ENCODE results near the gene MLLT6.

MLLT6 gene

GRCh38 chr17:38676706-38677504, 28.2 kb upstream of the MLLT6 start:
- DNase-seq = peak; percentile 75

GRCh38 chr17:38677819-38678218, 27.3 kb upstream of the MLLT6 start:
- DNase-seq = no peak

- DNase-seq = no peak
Observed at GRCh38 chr17:38681096-38681495, 24.0 kb upstream of the MLLT6 start.

DNA sequence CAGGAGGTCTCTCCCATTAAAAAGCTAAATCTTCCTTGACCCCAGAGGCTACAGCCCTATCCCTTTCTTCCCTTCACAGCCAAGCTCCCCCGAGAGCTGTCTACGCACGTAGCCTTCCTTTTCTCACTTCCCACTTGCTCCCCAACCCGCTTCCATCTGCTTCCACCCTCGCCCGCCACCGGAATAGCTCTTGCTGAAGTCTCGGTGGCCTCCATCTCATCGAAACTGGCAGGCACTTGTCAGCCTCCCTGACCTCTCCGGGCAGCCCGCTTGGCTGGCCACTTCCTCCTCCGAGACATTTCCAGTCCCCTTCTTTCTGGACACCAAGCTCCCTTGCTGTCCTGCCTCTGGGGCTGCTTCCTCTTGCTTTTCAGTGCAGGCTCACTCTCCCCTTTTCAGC, 19.6 kb upstream of the MLLT6 start:
- DNase-seq = no peak

DNA sequence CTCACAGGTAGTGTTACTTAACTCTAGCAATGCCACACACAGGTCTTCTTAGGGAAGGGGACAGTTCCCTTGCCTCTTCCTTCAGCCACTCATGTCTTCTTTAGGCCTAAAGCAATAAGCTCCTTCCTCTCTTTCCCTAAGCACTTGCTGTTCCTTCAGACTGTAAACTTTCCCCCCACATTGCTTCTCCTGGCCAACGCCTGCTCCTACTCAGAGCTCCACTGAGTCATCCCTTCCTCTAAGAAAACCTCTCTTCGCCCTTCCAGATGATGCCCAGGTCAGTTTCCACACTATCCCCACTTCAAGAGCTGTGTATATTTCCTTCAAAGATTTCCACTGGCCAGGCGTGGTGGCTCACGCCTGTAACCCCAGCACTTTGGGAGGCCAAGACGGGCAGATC, 17.8 kb upstream of the MLLT6 start:
- DNase-seq = no peak

DNA sequence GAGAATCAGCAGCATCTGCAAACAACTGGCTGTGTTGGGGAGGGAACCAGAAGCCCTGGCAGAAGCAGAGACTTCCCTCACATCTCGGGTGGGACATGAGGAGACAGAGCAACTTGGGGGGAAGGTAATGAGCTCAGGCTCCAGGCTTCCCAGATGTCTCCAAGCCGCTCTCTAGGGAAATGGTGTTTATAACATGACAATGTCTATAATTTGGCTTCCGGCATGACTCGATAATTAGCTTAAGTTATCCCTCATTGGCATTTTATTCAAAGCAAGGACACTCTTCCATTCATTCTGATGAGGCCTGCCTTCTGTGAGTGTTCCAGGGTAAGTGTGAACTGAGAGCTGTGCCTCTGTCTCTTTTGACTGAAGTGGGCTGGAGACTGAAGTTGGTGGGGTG, 14.7 kb upstream of the MLLT6 start:
- DNase-seq = no peak

GRCh38 chr17:38691154-38691553, 13.9 kb upstream of the MLLT6 start:
- DNase-seq = no peak

- DNase-seq = no peak
Observed at GRCh38 chr17:38693700-38694329, 11.3 kb upstream of the MLLT6 start.

GRCh38 chr17:38697061-38697820, 7.8 kb upstream of the MLLT6 start:
- no peak for DNase-seq

DNA sequence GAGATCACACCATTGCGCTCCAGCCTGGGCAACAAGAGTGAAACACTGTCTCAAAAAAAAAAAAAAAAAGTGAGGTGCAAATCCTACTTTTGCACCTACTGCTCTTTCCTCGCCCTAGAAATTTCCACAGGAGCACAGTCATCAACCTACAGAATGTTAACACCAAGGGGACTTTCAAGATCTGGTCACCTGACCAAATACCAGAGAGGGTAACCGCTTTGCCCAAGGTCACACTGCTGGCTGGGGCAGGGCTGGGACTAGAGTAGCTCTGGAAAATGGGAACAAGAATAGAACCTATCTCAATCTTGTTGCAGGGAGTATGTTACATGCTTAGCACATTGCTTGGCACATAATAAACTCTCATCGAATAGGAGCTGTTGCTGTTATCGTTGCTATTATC, 6.3 kb upstream of the MLLT6 start:
- no peak for DNase-seq

GRCh38 chr17:38701504-38702165, 3.4 kb upstream of the MLLT6 start:
- no peak for DNase-seq

- DNase-seq = peak; percentile 86
Observed at GRCh38 chr17:38702166-38702915, 2.7 kb upstream of the MLLT6 start.

GRCh38 chr17:38702916-38703741, 1.9 kb upstream of the MLLT6 start:
- DNase-seq = no peak

- no peak for DNase-seq
Observed at GRCh38 chr17:38703742-38704605, 1.1 kb upstream of the MLLT6 start.

DNA sequence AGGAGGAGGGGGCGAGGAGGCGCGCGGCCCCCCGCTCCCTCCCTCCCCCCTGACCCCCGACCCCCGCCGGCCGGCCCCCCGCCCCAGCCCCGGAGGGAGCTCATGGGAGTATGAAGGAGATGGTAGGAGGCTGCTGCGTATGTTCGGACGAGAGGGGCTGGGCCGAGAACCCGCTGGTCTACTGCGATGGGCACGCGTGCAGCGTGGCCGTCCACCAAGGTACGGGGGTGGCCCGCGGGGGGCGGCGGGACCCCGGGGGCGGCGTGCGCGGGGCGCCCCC, 390 bp downstream of the MLLT6 start:
- no peak for DNase-seq

GRCh38 chr17:38705803-38706504, 881 bp downstream of the MLLT6 start:
- peak; percentile 15 for DNase-seq

GRCh38 chr17:38706505-38707216, 1.6 kb downstream of the MLLT6 start:
- DNase-seq = no peak

DNA sequence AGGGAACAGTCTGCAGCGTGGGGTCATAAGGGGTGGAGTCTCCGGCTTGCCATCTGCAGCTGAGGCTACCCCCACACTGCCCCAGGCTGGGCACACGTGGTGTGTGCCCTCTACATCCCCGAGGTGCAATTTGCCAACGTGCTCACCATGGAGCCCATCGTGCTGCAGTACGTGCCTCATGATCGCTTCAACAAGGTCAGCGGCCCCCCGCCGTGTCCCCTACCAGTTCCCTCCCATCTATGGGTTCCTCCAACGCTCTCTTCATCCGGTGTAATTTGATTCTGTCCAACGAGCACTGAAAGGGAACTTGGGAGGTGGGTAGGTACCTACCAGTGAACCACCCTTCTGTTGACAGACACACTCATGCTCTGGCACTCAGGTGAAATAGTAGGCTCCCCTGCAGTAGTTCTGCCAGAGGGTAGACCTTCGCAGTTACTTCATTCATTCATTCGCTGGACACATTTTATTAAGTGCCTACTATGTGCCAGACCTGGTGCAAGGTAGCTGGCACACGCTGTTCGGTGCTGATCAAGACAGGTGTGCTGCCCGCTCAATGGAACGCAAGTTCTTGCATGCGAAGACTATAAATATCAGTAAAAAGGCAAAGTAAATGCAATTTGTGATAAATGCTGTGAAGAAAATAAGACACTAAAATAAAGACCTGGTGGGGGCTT, 2.7 kb downstream of the MLLT6 start:
- no peak for DNase-seq

All from T1000 (cell line).